ENCODE results near the gene HS2ST1.
A peak's percentile ranks its signal among the peaks of the same experiment; 100 is the strongest.

- peak in 1 of 2 donors; percentile 45 for TF ChIP-seq POLR2A (IDR thresholded peaks at IDR 0.05)
- TF ChIP-seq, protein P1, sequence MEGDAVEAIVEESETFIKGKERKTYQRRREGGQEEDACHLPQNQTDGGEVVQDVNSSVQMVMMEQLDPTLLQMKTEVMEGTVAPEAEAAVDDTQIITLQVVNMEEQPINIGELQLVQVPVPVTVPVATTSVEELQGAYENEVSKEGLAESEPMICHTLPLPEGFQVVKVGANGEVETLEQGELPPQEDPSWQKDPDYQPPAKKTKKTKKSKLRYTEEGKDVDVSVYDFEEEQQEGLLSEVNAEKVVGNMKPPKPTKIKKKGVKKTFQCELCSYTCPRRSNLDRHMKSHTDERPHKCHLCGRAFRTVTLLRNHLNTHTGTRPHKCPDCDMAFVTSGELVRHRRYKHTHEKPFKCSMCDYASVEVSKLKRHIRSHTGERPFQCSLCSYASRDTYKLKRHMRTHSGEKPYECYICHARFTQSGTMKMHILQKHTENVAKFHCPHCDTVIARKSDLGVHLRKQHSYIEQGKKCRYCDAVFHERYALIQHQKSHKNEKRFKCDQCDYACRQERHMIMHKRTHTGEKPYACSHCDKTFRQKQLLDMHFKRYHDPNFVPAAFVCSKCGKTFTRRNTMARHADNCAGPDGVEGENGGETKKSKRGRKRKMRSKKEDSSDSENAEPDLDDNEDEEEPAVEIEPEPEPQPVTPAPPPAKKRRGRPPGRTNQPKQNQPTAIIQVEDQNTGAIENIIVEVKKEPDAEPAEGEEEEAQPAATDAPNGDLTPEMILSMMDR (IDR thresholded peaks at IDR 0.05), result no peak
Measured at GRCh38 chr1:86914998-86915736, 732 bp downstream of the HS2ST1 start.

Measured in thyroid gland (tissue), 4 donors.